GM18951 (cell line): ENCODE data around the gene LTBP3.

Source experiments
- POLR2A ChIP-seq: IDR thresholded peaks from 4 replicates; pipeline ENCODE4 v1.6.1; 2011; ENCODE audit warnings: mild to moderate bottlenecking; ENCODE audit not compliant: insufficient read length, insufficient read depth; ENCODE audit errors: extremely low read depth
- in situ Hi-C: fragments of 300-500 bp; cut with MboI; formaldehyde crosslinking; loops from one replicate; pipeline ENCODE4 v1.12.0; 2022; ENCODE audit warnings: low sequenced_read_pairs, mixed read lengths, inconsistent platforms; ENCODE audit not compliant: unreplicated experiment

Gene LTBP3

GRCh38 chr11:65503949-65504673, 54.0 kb downstream of the LTBP3 start:
- TF ChIP-seq POLR2A = peak; percentile 4
- in situ Hi-C loops = loop anchor here (5.0 kb wide), 1 partner anchor 82 kb away; the partner anchor contains the start of gene NEAT1

- in situ Hi-C loops = loop anchor here (5.0 kb wide), 1 partner anchor 81 kb away; the partner anchor contains the start of gene NEAT1
- no peak for TF ChIP-seq POLR2A
Observed at GRCh38 chr11:65503368-65503948, 54.7 kb downstream of the LTBP3 start.

- peak; percentile 64 for TF ChIP-seq POLR2A
- in situ Hi-C loops = loop anchor here (5.0 kb wide), 1 partner anchor 80 kb away; the partner anchor contains the start of gene NEAT1
Observed at GRCh38 chr11:65502555-65503367, 55.4 kb downstream of the LTBP3 start.

- in situ Hi-C loops = loop anchor here (5.0 kb wide), 1 partner anchor 80 kb away; the partner anchor contains the start of gene NEAT1
- TF ChIP-seq POLR2A = no peak
Observed at GRCh38 chr11:65502274-65502554, 55.9 kb downstream of the LTBP3 start.

- in situ Hi-C loops = loop anchor here (5.0 kb wide), 1 partner anchor 79 kb away; the partner anchor contains the start of gene NEAT1
- TF ChIP-seq POLR2A = peak; percentile 38
Observed at GRCh38 chr11:65501472-65502273, 56.5 kb downstream of the LTBP3 start.

GRCh38 chr11:65501186-65501471, 57.0 kb downstream of the LTBP3 start:
- TF ChIP-seq POLR2A = no peak
- in situ Hi-C loops = loop anchor here (5.0 kb wide), 1 partner anchor 79 kb away; the partner anchor contains the start of gene NEAT1

GRCh38 chr11:65500387-65501185, 57.6 kb downstream of the LTBP3 start:
- peak; percentile 85 for TF ChIP-seq POLR2A
- in situ Hi-C loops = loop anchor here (5.0 kb wide), 1 partner anchor 78 kb away; the partner anchor contains the start of gene NEAT1

- in situ Hi-C loops = loop anchor here (5.0 kb wide), 1 partner anchor 78 kb away; the partner anchor contains the start of gene NEAT1
- no peak for TF ChIP-seq POLR2A
Observed at GRCh38 chr11:65499713-65500386, 58.3 kb downstream of the LTBP3 start.

- TF ChIP-seq POLR2A = peak; percentile 100
- in situ Hi-C loops = no loop called here
Observed at GRCh38 chr11:65498977-65499712, 59.0 kb downstream of the LTBP3 start, which contains the start of gene MALAT1. MALAT1 (plus strand) TSS chr11:65499045.

- in situ Hi-C loops = no loop called here
- no peak for TF ChIP-seq POLR2A
Observed at GRCh38 chr11:65498727-65498976, 59.5 kb downstream of the LTBP3 start.

- TF ChIP-seq POLR2A = no peak
Observed at GRCh38 chr11:65498042-65498726, 60.0 kb downstream of the LTBP3 start.

More at GRCh38 chr11:65498042-65498726, 60.0 kb downstream of the LTBP3 start:
- in situ Hi-C loops = no loop called here
